HL-60 (cell line): ENCODE measurements around the gene DDX24.

ENCODE experiments used
- DNase-seq, 2 experiments: peaks; one replicate each; pipeline ENCODE4 v3.0.0-alpha.2; 2010 to 2020; ENCODE audit warnings: low read depth in 1 of 2, low spot score in 1 of 2
- H3K27ac ChIP-seq: fragments of 250-450 bp; sonication (Bioruptor Pico); replicated peaks from 2 replicates; pipeline ENCODE4 v1.5.1; 2020; ENCODE audit warnings: mild to moderate bottlenecking, moderate library complexity
- H3K27me3 ChIP-seq: fragments of 250-450 bp; sonication (Bioruptor Pico); 2 replicates; pipeline ENCODE4 v1.5.1; 2021; ENCODE audit warnings: mild to moderate bottlenecking, moderate library complexity; ENCODE audit not compliant: insufficient read depth, poor library complexity, severe bottlenecking
- H3K4me3 ChIP-seq: replicated peaks from 2 replicates; pipeline ENCODE4 v1.5.1; 2011; ENCODE audit warnings: mild to moderate bottlenecking, control low read depth, low read length; ENCODE audit not compliant: insufficient read depth
- CTCF ChIP-seq: IDR thresholded peaks from one replicate; pipeline ENCODE4 v1.5.1; 2011; ENCODE audit warnings: low read length, control low read depth, inconsistent platforms; ENCODE audit not compliant: insufficient read depth
- GABPA ChIP-seq: IDR thresholded peaks from 2 replicates; pipeline ENCODE4 v1.6.1; 2012; ENCODE audit warnings: low read depth
- POLR2AphosphoS5 ChIP-seq: IDR thresholded peaks from 2 replicates; pipeline ENCODE4 v1.6.1; 2012; ENCODE audit warnings: low read depth
- SPI1 ChIP-seq: IDR thresholded peaks from 2 replicates; pipeline ENCODE4 v1.6.1; 2012; ENCODE audit warnings: low read depth, mild to moderate bottlenecking, borderline replicate concordance
- TF ChIP-seq, protein P1 (sequence below): IDR thresholded peaks from 2 replicates; pipeline ENCODE4 v1.6.1; 2012; ENCODE audit warnings: low read depth; ENCODE audit not compliant: insufficient replicate concordance

DDX24 gene

DNA sequence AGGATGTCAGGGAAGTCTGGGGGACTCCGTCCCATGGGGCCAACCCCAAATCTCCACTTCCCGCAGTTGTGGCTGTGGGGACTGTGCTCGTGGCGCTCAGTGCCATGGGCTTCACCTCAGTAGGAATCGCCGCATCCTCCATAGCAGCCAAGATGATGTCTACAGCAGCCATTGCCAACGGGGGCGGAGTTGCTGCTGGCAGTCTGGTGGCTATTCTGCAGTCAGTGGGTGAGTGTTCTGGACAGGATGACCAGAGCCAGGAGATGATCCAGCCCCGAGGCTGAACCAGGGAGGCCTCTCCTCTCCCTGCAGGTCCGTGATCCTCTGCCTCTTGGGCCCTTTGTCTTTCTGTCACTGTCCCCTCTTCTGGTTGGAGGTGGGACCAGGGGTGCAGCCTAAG lies 20.7 kb upstream of the DDX24 start:
- Histone ChIP-seq H3K27ac (no peak overlapping the region), H3K4me3 (no peak overlapping the region), H3K27me3 (no peaks in the 10 kb centered on the region)
- DNase-seq: no peak
- TF ChIP-seq POLR2AphosphoS5 (no peak), CTCF (no peak), SPI1 (no peak), GABPA (no peak)
- TF ChIP-seq, protein P1, sequence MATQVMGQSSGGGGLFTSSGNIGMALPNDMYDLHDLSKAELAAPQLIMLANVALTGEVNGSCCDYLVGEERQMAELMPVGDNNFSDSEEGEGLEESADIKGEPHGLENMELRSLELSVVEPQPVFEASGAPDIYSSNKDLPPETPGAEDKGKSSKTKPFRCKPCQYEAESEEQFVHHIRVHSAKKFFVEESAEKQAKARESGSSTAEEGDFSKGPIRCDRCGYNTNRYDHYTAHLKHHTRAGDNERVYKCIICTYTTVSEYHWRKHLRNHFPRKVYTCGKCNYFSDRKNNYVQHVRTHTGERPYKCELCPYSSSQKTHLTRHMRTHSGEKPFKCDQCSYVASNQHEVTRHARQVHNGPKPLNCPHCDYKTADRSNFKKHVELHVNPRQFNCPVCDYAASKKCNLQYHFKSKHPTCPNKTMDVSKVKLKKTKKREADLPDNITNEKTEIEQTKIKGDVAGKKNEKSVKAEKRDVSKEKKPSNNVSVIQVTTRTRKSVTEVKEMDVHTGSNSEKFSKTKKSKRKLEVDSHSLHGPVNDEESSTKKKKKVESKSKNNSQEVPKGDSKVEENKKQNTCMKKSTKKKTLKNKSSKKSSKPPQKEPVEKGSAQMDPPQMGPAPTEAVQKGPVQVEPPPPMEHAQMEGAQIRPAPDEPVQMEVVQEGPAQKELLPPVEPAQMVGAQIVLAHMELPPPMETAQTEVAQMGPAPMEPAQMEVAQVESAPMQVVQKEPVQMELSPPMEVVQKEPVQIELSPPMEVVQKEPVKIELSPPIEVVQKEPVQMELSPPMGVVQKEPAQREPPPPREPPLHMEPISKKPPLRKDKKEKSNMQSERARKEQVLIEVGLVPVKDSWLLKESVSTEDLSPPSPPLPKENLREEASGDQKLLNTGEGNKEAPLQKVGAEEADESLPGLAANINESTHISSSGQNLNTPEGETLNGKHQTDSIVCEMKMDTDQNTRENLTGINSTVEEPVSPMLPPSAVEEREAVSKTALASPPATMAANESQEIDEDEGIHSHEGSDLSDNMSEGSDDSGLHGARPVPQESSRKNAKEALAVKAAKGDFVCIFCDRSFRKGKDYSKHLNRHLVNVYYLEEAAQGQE: no peak

DNA sequence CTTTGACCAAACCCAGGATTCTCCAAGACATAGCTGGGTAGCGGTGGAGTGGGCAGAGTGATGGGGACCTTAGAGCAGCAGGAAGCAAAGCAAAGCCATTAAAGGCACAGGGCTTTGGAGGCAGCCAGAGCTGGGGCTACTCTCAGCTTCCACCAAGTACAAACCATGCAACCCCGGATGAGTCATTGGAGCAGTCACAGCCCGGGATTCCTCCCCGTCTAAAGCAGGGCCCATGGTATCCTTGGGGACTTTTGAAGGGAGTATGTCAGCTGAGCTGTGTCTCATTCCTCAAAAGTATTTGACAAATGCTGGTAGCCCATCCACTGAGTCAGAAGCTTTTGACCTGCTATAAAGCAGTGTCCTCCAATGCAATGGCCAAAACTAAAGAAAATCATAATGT lies 19.8 kb upstream of the DDX24 start:
- H3K27me3 ChIP-seq: no peaks in the 10 kb centered on the region
- H3K4me3 ChIP-seq: no peak overlapping the region
- TF ChIP-seq, protein P1: no peak
- TF ChIP-seq SPI1 (no peak), CTCF (no peak), GABPA (no peak), POLR2AphosphoS5 (no peak)
- no peak overlapping the region for H3K27ac ChIP-seq
- DNase-seq: no peak

GRCh38 chr14:94099006-94099405 lies 18.0 kb upstream of the DDX24 start:
- no peak overlapping the region for H3K27ac ChIP-seq
- H3K27me3 ChIP-seq: no peaks in the 10 kb centered on the region
- TF ChIP-seq CTCF: no peak
- TF ChIP-seq POLR2AphosphoS5: no peak
- no peak for TF ChIP-seq SPI1
- TF ChIP-seq, protein P1: no peak
- DNase-seq: no peak
- H3K4me3 ChIP-seq: no peak overlapping the region
